Omental fat pad (tissue), 4 donors: Measurements from ENCODE around the gene IGSF21. TPM values are rescaled to one million over a fixed set of nuclear protein-coding genes. Genes with fewer than 3 reads are reported as not detected.

Experiments
- ATAC-seq: fragments of 150-250 bp; one replicate; pipeline ENCODE4 v1.9.1; 2016; ENCODE audit warnings: mild to moderate bottlenecking, moderate library complexity; ENCODE audit not compliant: low FRiP score
- DNase-seq: peaks from one replicate; pipeline ENCODE4 v3.0.0-alpha.2; 2019; ENCODE audit warnings: low spot score
- total RNA-seq, 4 donors: library from RNA; depleted of rRNA; stranded (reverse); fragments of >200 nt; gene quantifications; one replicate each; pipeline ENCODE4 v1.1.0, GENCODE V29; 2016
- TF ChIP-seq, protein P1 (sequence below), 3 donors: fragments of 450-650 bp; IDR thresholded peaks; one replicate each; pipeline ENCODE4 v1.5.1; 2016 to 2017; ENCODE audit warnings: antibody characterized with exemption in 3 of 3, mild to moderate bottlenecking in 3 of 3, moderate library complexity in 2 of 3

Gene IGSF21
- total RNA-seq, 4 donors from 2014 or later = 0.56 to 7.8 (median 7.4) TPM; not detected in 1

DNA sequence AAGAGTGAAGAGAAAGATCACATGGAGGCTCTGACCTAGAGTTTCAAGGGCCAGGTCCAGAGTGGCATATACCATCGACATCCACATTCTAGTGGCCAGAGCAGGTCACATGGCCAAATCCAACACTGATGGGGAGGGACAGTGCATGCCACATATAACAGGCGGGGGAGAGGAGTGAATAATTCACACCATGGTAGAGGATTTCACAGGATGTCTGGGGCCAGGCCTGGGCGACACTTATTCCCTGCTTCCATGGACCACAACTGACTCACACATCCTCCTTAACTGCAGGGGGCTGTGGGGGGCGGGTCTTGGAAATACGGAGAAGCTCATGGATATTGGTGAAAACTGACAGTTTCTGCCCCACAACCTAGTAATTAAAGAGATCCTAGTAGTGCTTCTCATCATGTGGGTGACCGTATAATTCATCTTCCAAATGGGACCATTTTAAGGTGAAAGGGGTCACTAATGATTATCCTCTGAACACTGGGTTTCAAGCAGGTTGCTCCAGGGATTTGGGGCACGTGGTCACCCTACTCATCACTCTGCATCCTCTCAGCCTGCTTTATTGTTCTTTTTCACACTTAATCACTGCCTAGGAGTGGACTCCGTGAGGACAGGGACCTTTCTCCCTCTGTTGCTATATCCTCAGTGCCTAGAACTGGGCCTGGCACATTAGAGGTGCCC lies 44.0 kb downstream of the IGSF21 start:
- ATAC-seq (no peak), DNase-seq (no peak)
- TF ChIP-seq, protein P1, sequence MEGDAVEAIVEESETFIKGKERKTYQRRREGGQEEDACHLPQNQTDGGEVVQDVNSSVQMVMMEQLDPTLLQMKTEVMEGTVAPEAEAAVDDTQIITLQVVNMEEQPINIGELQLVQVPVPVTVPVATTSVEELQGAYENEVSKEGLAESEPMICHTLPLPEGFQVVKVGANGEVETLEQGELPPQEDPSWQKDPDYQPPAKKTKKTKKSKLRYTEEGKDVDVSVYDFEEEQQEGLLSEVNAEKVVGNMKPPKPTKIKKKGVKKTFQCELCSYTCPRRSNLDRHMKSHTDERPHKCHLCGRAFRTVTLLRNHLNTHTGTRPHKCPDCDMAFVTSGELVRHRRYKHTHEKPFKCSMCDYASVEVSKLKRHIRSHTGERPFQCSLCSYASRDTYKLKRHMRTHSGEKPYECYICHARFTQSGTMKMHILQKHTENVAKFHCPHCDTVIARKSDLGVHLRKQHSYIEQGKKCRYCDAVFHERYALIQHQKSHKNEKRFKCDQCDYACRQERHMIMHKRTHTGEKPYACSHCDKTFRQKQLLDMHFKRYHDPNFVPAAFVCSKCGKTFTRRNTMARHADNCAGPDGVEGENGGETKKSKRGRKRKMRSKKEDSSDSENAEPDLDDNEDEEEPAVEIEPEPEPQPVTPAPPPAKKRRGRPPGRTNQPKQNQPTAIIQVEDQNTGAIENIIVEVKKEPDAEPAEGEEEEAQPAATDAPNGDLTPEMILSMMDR (IDR thresholded peaks at IDR 0.05) = no peak

GRCh38 chr1:18154430-18155194 lies 47.0 kb downstream of the IGSF21 start:
- TF ChIP-seq, protein P1 (IDR thresholded peaks at IDR 0.05) = no peak
- DNase-seq = no peak
- no peak for ATAC-seq

DNA sequence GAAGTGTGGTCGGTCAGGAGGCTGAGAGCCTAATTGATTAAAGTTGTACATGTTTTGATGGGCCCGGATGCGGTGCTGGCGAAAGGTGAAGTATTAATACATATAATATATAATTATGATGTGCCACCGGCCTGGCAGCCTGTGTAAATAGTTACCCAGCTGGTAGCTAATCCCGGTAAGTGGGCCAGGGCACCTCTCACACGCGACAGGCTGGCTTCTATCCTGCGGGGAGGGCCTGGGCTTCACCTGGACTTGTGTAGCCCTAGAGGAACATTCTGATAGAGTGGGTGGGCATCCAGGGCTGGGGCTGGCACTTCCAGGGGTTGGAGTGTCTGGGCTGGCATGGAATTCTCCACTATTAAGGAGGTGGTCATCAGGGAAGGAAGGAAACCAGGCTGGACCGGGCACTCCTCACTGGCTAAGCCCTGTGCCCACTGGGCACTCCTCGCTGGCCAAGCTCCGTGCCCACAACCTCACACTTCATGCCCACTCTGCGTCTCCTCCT lies 48.3 kb downstream of the IGSF21 start:
- ATAC-seq (no peak), DNase-seq (no peak)
- TF ChIP-seq, protein P1 (IDR thresholded peaks at IDR 0.05) = no peak

DNA sequence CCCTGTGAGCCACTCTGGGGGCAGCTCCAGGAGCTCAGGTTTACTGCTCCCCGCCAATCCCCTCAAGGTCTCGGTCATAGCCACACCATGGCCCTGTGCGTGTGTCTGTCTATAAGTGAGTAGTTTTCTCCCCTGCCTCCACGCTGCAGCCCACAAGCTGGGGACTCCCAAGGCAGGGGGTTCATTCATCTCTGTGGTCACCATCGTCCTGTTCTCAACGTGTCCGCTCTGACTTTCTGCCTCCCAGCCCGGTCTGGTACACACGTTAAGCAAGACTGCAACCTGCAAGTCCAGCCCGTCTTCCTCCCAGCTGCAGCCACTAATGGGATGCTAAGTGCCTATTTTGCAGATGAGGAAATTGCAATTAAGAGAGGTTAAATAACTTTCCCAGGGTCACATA lies 49.8 kb downstream of the IGSF21 start:
- DNase-seq = no peak
- TF ChIP-seq, protein P1 (IDR thresholded peaks at IDR 0.05) = no peak
- no peak for ATAC-seq

DNA sequence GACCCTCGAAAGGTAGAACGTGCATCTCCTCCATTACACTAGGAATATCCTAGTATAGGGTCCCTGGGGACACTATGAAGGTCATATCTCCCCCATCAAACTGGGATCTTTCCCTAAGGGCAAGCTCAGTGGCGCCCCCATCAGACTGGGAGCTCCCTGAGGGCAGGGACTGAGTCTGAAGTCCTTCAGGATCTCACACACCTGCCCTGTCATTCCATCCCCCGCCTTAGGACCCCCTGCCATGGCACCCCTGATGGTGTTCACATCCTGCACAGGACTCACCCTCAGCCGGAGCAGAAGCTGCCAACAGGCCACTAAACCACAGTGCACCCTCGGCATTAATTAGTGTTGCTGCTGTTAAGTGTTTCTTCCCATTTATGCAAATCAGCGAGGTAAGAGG lies 50.4 kb downstream of the IGSF21 start:
- DNase-seq (no peak), ATAC-seq (no peak)
- TF ChIP-seq, protein P1 (IDR thresholded peaks at IDR 0.05) = no peak

DNA sequence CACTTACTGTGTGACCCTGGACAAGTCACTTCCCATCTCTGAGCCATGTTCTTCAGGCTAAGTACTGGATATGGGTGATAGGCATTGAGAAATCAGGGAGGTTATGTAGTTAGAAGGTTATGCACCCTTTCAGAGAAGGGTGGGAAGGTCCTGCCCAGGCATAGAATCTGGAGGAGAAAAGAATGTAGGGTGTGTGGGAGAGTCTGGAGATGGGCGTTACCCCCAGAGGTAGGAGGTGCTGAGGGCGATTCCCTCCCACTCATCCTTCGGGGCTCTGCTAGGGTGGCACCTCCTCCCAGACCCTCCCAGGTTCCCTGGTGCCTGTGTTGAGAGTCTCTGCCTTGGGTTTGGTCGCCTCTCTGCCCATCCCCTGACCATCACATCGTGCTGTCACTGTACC lies 51.1 kb downstream of the IGSF21 start:
- ATAC-seq (no peak), DNase-seq (no peak)
- TF ChIP-seq, protein P1 (IDR thresholded peaks at IDR 0.05) = no peak
